Glutamatergic neuron (in vitro differentiated cells): Measurements from ENCODE around the gene PSRC1. TPM values are rescaled to one million over a fixed set of nuclear protein-coding genes. Genes with fewer than 3 reads are reported as not detected.
A peak's percentile ranks its signal among the peaks of the same experiment; 100 is the strongest.
"Not testable (repeated sequence)": the region's sequence is repeated elsewhere in the genome, so short reads cannot be mapped to it uniquely, and the experiment has no call there.

Experiments used
- DNase-seq: peaks from one replicate; pipeline ENCODE4 v3.0.0; 2022
- H3K27ac Mint-ChIP-seq: one replicate; pipeline ENCODE4 v1.8.0; 2020; ENCODE audit warnings: mild to moderate bottlenecking, mixed read lengths, inconsistent platforms; ENCODE audit not compliant: unreplicated experiment
- H3K27me3 Mint-ChIP-seq: one replicate; pipeline ENCODE4 v1.8.0; 2020; ENCODE audit warnings: mild to moderate bottlenecking, moderate library complexity, mixed read lengths, inconsistent platforms; ENCODE audit not compliant: unreplicated experiment
- H3K36me3 Mint-ChIP-seq: one replicate; pipeline ENCODE4 v1.8.0; 2020; ENCODE audit warnings: mild to moderate bottlenecking, mixed read lengths, inconsistent platforms; ENCODE audit not compliant: unreplicated experiment
- H3K4me1 Mint-ChIP-seq: one replicate; pipeline ENCODE4 v1.8.0; 2020; ENCODE audit warnings: mild to moderate bottlenecking, low read depth, mixed read lengths, inconsistent platforms; ENCODE audit not compliant: unreplicated experiment
- H3K4me3 Mint-ChIP-seq: one replicate; pipeline ENCODE4 v1.8.0; 2020; ENCODE audit warnings: mild to moderate bottlenecking, mixed read lengths, inconsistent platforms; ENCODE audit not compliant: unreplicated experiment
- H3K9me3 Mint-ChIP-seq: one replicate; pipeline ENCODE4 v1.8.0; 2020; ENCODE audit warnings: mild to moderate bottlenecking, moderate library complexity, mixed read lengths, inconsistent platforms; ENCODE audit not compliant: unreplicated experiment
- total RNA-seq: library from RNA; stranded (reverse); fragmentation: NEBNext Ultra II Directional; extraction: Animal tissue kit (Norgen Biotek cat#: 25700); gene quantifications from one replicate; pipeline ENCODE4 v1.2.1, GENCODE V29; 2021; ENCODE audit not compliant: unreplicated experiment
- TF ChIP-seq, protein P1 (sequence below): fragments of 200-600 bp; sonication (generic); IDR thresholded peaks from one replicate; pipeline ENCODE4 v1.5.0; 2021; ENCODE audit not compliant: partially characterized antibody, unreplicated experiment

PSRC1 gene
- total RNA-seq, 1 donor from 2014 or later, result 13.9 TPM

DNA sequence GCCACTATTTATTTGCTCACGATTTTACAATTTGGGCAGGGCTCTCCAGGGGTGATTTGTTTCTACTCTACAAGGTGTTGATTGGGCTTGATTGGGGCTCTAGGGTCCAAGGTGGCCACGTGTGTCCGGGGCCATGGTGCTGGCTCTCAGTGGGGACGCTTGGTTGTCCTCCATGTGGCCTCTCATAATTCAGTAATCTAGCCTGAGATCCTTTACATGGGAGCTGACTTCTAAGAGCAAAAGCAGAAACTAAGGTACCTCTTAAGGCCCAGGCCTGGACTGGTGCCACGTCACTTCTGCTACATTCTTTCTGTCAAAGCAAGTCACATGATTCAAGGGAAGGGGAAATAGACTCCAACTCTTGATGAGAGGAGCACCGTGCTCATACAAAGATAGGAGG is 8.1 kb upstream of the PSRC1 start:
- Mint-ChIP-seq H3K4me1 (peaks cover 11% of the 10 kb centered on the region), H3K9me3 (peaks cover 3% of the 10 kb centered on the region), H3K27me3 (peaks cover 3% of the 10 kb centered on the region), H3K4me3 (no peak overlapping the region), H3K27ac (no peak overlapping the region), H3K36me3 (peaks cover 5% of the 10 kb centered on the region)
- no peak for DNase-seq
- TF ChIP-seq, protein P1, sequence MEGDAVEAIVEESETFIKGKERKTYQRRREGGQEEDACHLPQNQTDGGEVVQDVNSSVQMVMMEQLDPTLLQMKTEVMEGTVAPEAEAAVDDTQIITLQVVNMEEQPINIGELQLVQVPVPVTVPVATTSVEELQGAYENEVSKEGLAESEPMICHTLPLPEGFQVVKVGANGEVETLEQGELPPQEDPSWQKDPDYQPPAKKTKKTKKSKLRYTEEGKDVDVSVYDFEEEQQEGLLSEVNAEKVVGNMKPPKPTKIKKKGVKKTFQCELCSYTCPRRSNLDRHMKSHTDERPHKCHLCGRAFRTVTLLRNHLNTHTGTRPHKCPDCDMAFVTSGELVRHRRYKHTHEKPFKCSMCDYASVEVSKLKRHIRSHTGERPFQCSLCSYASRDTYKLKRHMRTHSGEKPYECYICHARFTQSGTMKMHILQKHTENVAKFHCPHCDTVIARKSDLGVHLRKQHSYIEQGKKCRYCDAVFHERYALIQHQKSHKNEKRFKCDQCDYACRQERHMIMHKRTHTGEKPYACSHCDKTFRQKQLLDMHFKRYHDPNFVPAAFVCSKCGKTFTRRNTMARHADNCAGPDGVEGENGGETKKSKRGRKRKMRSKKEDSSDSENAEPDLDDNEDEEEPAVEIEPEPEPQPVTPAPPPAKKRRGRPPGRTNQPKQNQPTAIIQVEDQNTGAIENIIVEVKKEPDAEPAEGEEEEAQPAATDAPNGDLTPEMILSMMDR, result no peak

DNA sequence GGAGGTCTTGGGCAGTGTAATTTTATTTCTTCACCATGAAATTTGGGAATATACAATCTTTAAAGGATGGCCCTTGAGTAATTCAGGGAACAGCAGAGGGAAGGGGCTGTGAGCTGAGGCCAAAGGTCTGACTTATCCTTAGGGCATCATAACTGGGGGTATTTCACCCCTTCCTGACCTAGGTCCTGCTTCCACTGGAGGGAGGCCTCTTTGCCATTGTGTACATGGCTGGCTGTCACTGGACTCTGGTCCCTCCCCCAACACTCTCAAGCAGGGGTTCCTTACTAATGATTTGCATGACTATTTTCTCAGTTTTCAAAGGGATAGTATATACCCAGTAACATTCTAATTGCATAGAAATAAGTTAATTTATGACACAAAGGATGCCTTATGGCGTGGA is 7.2 kb upstream of the PSRC1 start:
- Mint-ChIP-seq H3K9me3 (peaks cover 5% of the 10 kb centered on the region), H3K4me3 (no peak overlapping the region), H3K36me3 (no peaks in the 10 kb centered on the region), H3K27ac (no peak overlapping the region), H3K4me1 (peaks cover 8% of the 10 kb centered on the region), H3K27me3 (peaks cover 6% of the 10 kb centered on the region)
- DNase-seq, result no peak
- TF ChIP-seq, protein P1, result no peak

DNA sequence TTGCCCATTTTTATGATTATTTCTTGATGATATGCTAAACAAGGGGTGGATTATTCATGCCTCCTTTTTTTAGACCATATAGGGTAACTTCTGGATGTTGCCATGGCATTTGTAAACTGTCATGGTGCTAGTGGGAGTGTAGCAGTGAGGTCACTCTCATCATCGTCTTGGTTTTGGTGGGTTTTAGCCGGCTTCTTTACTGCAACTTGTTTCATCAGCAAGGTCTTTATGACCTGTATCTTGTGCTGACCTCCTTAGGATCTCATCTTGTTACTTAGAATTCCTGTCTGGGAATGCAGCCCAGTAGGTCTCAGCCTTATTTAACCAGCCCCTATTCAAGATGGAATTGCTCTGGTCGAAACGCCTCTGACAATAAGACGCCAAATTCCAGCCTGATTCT is 3.8 kb upstream of the PSRC1 start:
- not testable (repeated sequence) for H3K4me3 Mint-ChIP-seq, H3K27ac Mint-ChIP-seq, H3K36me3 Mint-ChIP-seq, H3K27me3 Mint-ChIP-seq, DNase-seq
- Mint-ChIP-seq H3K9me3 (peaks cover 11% of the 10 kb centered on the region), H3K4me1 (peaks cover 14% of the 10 kb centered on the region)

DNA sequence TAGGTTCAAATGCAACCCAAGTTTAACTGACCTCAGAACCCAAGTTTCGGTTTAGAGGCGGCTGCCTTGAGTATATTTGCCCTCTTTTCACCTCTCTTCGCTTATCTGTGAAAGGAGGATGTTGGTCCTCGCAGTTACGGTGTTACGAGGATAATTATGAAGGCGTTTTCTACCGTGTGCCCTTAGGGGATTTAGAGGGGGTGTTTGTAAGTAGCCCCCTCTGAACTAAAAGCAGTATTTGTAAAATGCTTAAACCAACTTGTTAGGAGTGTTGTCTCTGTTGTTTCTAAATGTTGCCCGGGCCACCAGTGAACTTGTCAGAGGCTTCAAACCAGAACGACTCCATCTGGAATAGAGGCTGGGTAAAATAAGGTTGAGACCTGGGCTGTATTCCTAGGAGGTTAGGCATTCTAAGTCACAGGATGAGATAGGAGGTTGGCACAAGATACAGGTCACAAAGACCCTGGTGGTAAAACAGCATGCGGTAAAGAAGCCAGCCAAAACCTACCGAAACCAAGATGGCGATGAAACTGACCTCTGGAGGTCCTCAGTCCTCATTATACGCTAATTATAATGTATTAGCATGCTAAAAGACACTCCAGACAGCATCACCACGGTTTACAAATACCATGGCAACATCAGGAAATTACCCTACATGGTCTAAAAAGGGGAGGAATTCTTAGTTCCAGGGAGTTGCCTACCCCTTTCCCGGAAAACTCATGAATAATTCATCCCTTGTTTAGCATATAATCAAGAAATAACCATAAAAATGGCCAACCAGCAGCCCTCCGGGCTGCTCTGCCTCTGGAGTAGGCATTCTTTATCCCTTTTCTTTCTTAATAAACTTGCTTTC is 1.0 kb upstream of the PSRC1 start:
- Mint-ChIP-seq H3K27ac (peak overlapping the region; percentile 91), H3K9me3 (peaks cover 9% of the 10 kb centered on the region), H3K4me3 (peak overlapping the region; percentile 100), H3K27me3 (peaks cover 13% of the 10 kb centered on the region), H3K36me3 (no peaks in the 10 kb centered on the region), H3K4me1 (peaks cover 18% of the 10 kb centered on the region)
- no peak for DNase-seq
- TF ChIP-seq, protein P1, result no peak

DNA sequence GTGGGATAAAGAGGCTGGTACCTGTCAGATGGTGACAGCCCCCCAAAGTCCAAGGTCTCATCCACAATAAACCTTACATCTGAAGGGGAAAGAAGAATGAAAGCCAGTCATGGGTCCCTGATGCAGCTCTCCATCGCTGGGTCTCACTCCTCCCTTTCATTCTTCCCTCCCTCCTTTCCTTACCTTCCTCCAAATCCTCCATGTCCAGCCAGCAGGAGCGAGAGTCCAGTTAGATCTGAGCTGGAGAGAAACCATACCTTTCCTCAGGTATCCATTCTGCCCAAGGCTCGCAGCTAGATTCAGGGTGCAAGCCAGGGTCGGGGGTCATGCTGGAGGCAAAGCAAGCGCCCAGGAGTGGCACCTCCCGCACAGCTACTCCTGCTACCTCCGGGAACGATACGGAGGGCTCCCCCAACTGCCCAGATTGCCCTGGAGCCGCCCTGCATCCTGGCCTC is 421 bp downstream of the PSRC1 start:
- Mint-ChIP-seq H3K27me3 (peaks cover 13% of the 10 kb centered on the region), H3K27ac (peak overlapping the region; percentile 86), H3K36me3 (no peaks in the 10 kb centered on the region), H3K9me3 (peaks cover 9% of the 10 kb centered on the region), H3K4me3 (peak overlapping the region; percentile 100), H3K4me1 (peaks cover 18% of the 10 kb centered on the region)
- DNase-seq, result no peak
- TF ChIP-seq, protein P1, result no peak
